Mucosa of descending colon (tissue), 3 donors: ENCODE results near the gene TASOR. TPM values are rescaled to one million over a fixed set of nuclear protein-coding genes. Genes with fewer than 3 reads are reported as not detected.
A peak's percentile ranks its signal among the peaks of the same experiment; 100 is the strongest.
"Not testable (repeated sequence)": the region's sequence is repeated elsewhere in the genome, so short reads cannot be mapped to it uniquely, and the experiment has no call there.

Experiments used
- ATAC-seq: fragments of 200-7000 bp; cut with Tn5 transposase; one replicate; pipeline ENCODE4 v1.9.1; 2020; ENCODE audit warnings: mild to moderate bottlenecking, moderate library complexity
- DNase-seq, 3 donors: peaks; one replicate each; pipeline ENCODE4 v3.0.0-alpha.2; 2020
- H3K36me3 ChIP-seq: fragments of 200-600 bp; one replicate; pipeline ENCODE4 v1.8.0; 2021; ENCODE audit warnings: low read depth, mild to moderate bottlenecking
- H3K4me1 ChIP-seq: fragments of 200-600 bp; one replicate; pipeline ENCODE4 v1.8.0; 2021; ENCODE audit warnings: low read depth, mild to moderate bottlenecking
- H3K4me3 ChIP-seq: fragments of 200-600 bp; one replicate; pipeline ENCODE4 v1.8.0; 2021; ENCODE audit warnings: mild to moderate bottlenecking
- H3K9me3 ChIP-seq: fragments of 200-600 bp; one replicate; pipeline ENCODE4 v1.8.0; 2021; ENCODE audit warnings: mild to moderate bottlenecking
- CTCF ChIP-seq: fragments of 200-600 bp; IDR thresholded peaks from one replicate; pipeline ENCODE4 v1.8.0; 2022; ENCODE audit warnings: antibody characterized with exemption, mild to moderate bottlenecking
- intact Hi-C, 2 donors: fragments of 100-400 bp; cut with DNase I in 1 of 2; cut with micrococcal nuclease in 1 of 2; formaldehyde crosslinking; loops; one replicate each; pipeline versions ENCODE4 v1.11.0 to v1.11.1; 2022; cut with DNase I, micrococcal nuclease
- total RNA-seq, 3 donors: library from RNA; stranded (reverse); fragmentation: NEBNext Ultra II Directional in 2 of 3; extraction: Animal tissue kit (Norgen Biotek cat#: 25700) in 2 of 3; gene quantifications; one replicate each; pipeline versions ENCODE4 v1.2.1 to v1.2.4, GENCODE V29; 2021 to 2023
- donor health status: DM: no; HTN: no; CAD: no; lungs with moderate emphysema.
- donor health status: DM: no; HTN: no; CAD: no.
- donor health status: DM: no; HTN: yes; CAD: no.

The TASOR gene
- total RNA-seq, 3 donors from 2014 or later: 33.6 to 62.0 (median 43.0) TPM

- intact Hi-C loops: loop anchor here in 1 of 2 donors (5.0 kb wide), 1 partner anchor 112 kb away; no protein-coding TSS in a partner anchor
- Histone ChIP-seq H3K36me3 (no peaks in the 10 kb centered on the region), H3K9me3 (no peaks in the 10 kb centered on the region), H3K4me3 (no peak overlapping the region), H3K4me1 (no peaks in the 10 kb centered on the region)
- TF ChIP-seq CTCF: no peak
- peak; percentile 44 for ATAC-seq
- no peak for DNase-seq
Measured at GRCh38 chr3:56694867-56695683, 12.0 kb upstream of the TASOR start.

GRCh38 chr3:56693750-56694149 is 10.7 kb upstream of the TASOR start:
- Histone ChIP-seq H3K9me3 (no peaks in the 10 kb centered on the region), H3K36me3 (no peaks in the 10 kb centered on the region), H3K4me3 (no peak overlapping the region), H3K4me1 (no peaks in the 10 kb centered on the region)
- intact Hi-C loops: no loop called here
- ATAC-seq (peak; percentile 47), DNase-seq (peak in 1 of 3 donors; percentile 31)
- no peak for TF ChIP-seq CTCF

DNA sequence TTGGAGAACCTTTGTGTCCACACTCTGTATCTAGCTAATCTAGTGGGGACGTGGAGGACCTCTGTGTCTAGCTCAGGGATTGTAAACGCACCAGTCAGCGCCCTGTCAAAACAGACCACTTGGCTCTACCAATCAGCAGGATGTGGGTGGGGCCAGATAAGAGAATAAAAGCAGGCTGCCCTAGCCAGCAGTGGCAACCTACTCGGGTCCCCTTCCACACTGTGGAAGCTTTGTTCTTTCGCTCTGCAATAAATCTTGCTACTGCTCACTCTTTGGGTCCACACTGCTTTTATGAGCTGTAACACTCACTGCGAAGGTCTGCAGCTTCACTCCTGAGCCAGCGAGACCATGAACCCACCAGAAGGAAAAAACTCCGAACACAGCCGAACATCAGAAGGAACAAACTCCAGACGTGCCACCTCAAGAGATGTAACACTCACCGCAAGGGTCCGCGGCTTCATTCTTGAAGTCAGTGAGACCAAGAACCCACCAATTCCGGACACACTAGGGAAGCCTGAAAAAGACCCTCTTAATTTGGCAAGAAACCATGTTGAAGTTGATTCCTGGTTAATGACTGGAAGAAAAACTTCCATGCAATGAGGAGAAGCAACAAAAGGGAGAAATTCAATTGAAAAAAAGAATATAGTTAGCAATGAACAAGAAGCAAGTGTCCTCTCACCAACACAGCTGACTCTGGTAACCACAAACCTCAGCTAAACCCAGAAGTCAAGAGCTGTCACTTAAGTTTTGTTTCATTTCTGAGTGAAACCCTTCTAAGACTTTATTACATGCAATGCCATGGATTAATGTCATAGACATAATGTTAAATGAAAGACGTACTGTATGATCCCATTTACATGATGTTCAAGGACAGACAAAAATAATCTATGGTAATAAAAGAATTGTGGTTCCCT is 9.7 kb upstream of the TASOR start:
- intact Hi-C loops, H3K9me3 ChIP-seq, H3K4me3 ChIP-seq, H3K4me1 ChIP-seq, DNase-seq, H3K36me3 ChIP-seq: not testable (repeated sequence)
- peak; percentile 58 for ATAC-seq

GRCh38 chr3:56692001-56692365 is 8.9 kb upstream of the TASOR start:
- H3K4me3 ChIP-seq, H3K36me3 ChIP-seq, H3K4me1 ChIP-seq, H3K9me3 ChIP-seq, ATAC-seq, intact Hi-C loops: not testable (repeated sequence)
- DNase-seq: peak in 1 of 3 donors; percentile 50

DNA sequence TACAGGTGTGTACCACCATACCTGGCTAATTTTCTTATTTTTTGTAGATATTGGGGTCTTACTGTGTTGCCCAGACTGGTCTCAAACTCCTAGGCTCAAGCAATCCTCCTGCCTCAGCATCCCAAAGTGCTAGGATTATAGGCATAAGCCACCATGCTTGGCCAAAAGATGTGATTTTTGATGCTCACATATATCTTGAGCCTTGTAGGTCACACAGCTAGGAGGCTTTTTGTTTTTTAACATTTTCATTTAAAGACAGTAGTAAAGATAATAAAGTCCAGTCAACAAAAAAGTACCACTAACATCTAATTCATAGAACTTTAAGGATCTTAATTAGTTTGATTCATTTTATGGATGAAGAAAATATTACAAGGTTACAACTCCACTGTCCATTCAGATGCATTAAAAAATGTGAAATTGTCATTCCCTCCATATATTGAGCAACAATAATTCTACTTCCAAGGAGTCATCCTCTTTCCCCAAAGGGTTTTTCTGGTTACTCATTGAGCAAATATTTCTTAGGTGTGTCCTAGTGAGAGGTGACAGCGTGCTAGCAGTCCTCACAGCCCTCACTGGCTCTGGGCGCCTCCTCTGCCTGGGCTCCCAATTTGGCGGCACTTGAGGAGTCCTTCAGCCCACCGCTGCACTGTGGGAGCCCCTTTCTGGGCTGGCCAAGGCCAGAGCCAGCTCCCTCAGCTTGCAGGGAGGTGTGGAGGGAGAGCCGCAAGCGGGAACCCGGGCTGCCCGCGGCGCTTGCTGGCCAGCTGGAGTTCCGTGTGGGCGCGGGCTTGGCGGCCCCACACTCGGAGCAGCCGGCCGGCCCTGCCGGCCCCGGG is 8.3 kb upstream of the TASOR start:
- no peak for DNase-seq
- Histone ChIP-seq H3K9me3 (no peaks in the 10 kb centered on the region), H3K36me3 (no peaks in the 10 kb centered on the region), H3K4me3 (no peak overlapping the region), H3K4me1 (no peaks in the 10 kb centered on the region)
- intact Hi-C loops: no loop called here
- no peak for TF ChIP-seq CTCF
- ATAC-seq: no peak

DNA sequence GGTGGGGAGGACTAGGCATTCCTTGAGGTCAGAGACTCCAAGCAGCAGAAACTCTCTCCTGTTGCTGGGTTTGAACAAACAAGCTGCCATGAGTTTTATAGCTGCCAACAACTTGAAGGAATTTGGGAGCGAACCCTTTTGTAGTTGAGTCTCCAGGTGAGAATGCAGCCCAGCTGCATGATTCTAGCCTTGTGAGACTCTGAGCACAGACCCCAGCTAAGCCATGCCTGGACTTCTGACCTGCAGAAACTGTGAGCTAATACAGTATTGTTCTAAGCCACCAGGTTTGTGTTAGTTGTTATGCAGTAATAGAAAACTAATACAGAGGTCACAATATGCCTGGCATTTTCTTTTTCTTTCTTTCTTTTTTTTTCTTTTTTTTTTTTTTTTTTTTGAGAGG is 6.2 kb upstream of the TASOR start:
- intact Hi-C loops: loop anchor here in 1 of 2 donors (10.0 kb wide), 1 partner anchor 55 kb away; no protein-coding TSS in a partner anchor
- no peak for TF ChIP-seq CTCF
- Histone ChIP-seq H3K36me3 (no peaks in the 10 kb centered on the region), H3K4me3 (no peak overlapping the region), H3K4me1 (no peaks in the 10 kb centered on the region), H3K9me3 (no peaks in the 10 kb centered on the region)
- ATAC-seq: no peak
- DNase-seq: no peak
